Suprapubic skin (tissue), 4 donors: ENCODE data around the gene NTF4. TPM values are rescaled to one million over a fixed set of nuclear protein-coding genes. Genes with fewer than 3 reads are reported as not detected.
A peak's percentile ranks its signal among the peaks of the same experiment; 100 is the strongest.

Experiments
- DNase-seq, 2 donors: peaks; one replicate each; pipeline ENCODE4 v3.0.0-alpha.2; 2019; ENCODE audit warnings: low spot score in 2 of 2
- H3K27ac ChIP-seq: fragments of 200-600 bp; sonication (generic); one replicate; pipeline ENCODE4 v1.5.1; 2019
- H3K27me3 ChIP-seq: fragments of 200-600 bp; sonication (generic); one replicate; pipeline ENCODE4 v1.5.1; 2019
- H3K36me3 ChIP-seq: fragments of 200-600 bp; sonication (generic); one replicate; pipeline ENCODE4 v1.5.1; 2019
- H3K4me1 ChIP-seq: fragments of 200-600 bp; sonication (generic); one replicate; pipeline ENCODE4 v1.5.1; 2019
- H3K4me3 ChIP-seq: fragments of 200-600 bp; sonication (generic); one replicate; pipeline ENCODE4 v1.5.1; 2019; ENCODE audit warnings: mild to moderate bottlenecking
- H3K9me3 ChIP-seq: fragments of 200-600 bp; sonication (generic); one replicate; pipeline ENCODE4 v1.5.1; 2019
- CTCF ChIP-seq, 2 donors: fragments of 200-600 bp in 1 of 2; fragments of 450-650 bp in 1 of 2; sonication (generic) in 1 of 2; IDR thresholded peaks; one replicate each; pipeline ENCODE4 v1.5.1; 2016 to 2019; ENCODE audit warnings: antibody characterized with exemption in 2 of 2, mild to moderate bottlenecking in 1 of 2, moderate library complexity in 1 of 2
- EP300 ChIP-seq: sonication (generic); formaldehyde crosslinking; IDR thresholded peaks from one replicate; pipeline ENCODE4 v1.6.1; 2017; ENCODE audit warnings: antibody characterized with exemption
- POLR2A ChIP-seq, 2 donors: fragments of 450-650 bp; IDR thresholded peaks; one replicate each; pipeline ENCODE4 v1.6.1; 2017; ENCODE audit warnings: antibody characterized with exemption in 2 of 2, mild to moderate bottlenecking in 2 of 2, moderate library complexity in 2 of 2
- POLR2AphosphoS5 ChIP-seq, 3 donors: sonication (generic); formaldehyde crosslinking; IDR thresholded peaks; one replicate each; pipeline ENCODE4 v1.6.1; 2017; ENCODE audit warnings: antibody characterized with exemption in 3 of 3
- WGBS: methylation state at CpG from one replicate; pipeline ENCODE4 v1.1.5; 2018; 5-methylcytosine and 5-hydroxymethylcytosine counted together
- total RNA-seq, 4 donors: library from RNA; depleted of rRNA; stranded (reverse); fragments of >200 nt; gene quantifications; one replicate each; pipeline ENCODE4 v1.1.0, GENCODE V29; 2016

The NTF4 gene
- total RNA-seq, 4 donors from 2014 or later, result 7.8 to 22.5 (median 13.1) TPM

GRCh38 chr19:49017666-49018351 is 46.8 kb downstream of the NTF4 start:
- WGBS, result 0% methylated on average over 22 of the region's 62 CpGs

GRCh38 chr19:49017041-49017665 is 47.5 kb downstream of the NTF4 start, which contains the start of gene LHB:
TSS of gene LHB (minus strand) at chr19:49017091. CDS start at chr19:49017081, 10 bp downstream.
- TF ChIP-seq POLR2AphosphoS5 (IDR thresholded peaks at IDR 0.05) (no peak), EP300 (no peak), POLR2A (IDR thresholded peaks at IDR 0.05) (no peak), CTCF (IDR thresholded peaks at IDR 0.05) (no peak)

More at GRCh38 chr19:49017666-49018351, 46.8 kb downstream of the NTF4 start:
- peaks cover 27% of the 10 kb centered on the region for H3K4me1 ChIP-seq
- no peaks in the 10 kb centered on the region for H3K9me3 ChIP-seq
- peak in 1 of 2 donors; percentile 46 for TF ChIP-seq CTCF (IDR thresholded peaks at IDR 0.05)
- TF ChIP-seq EP300, result no peak
- TF ChIP-seq POLR2AphosphoS5 (IDR thresholded peaks at IDR 0.05), result no peak
- peak in 1 of 2 donors; percentile 75 for DNase-seq
- peak overlapping the region; percentile 54 for H3K4me3 ChIP-seq
- H3K27ac ChIP-seq, result no peak overlapping the region
- peaks cover 6% of the 10 kb centered on the region for H3K27me3 ChIP-seq
- H3K36me3 ChIP-seq, result peaks cover 24% of the 10 kb centered on the region

GRCh38 chr19:49016067-49016839 is 48.4 kb downstream of the NTF4 start:
- Histone ChIP-seq H3K27ac (no peak overlapping the region), H3K4me1 (peaks cover 27% of the 10 kb centered on the region), H3K4me3 (no peak overlapping the region), H3K36me3 (peaks cover 36% of the 10 kb centered on the region), H3K9me3 (no peaks in the 10 kb centered on the region), H3K27me3 (peaks cover 6% of the 10 kb centered on the region)
- no peak for DNase-seq
- no peak for TF ChIP-seq POLR2A (IDR thresholded peaks at IDR 0.05)
- TF ChIP-seq CTCF (IDR thresholded peaks at IDR 0.05), result no peak
- no peak for TF ChIP-seq POLR2AphosphoS5 (IDR thresholded peaks at IDR 0.05)
- TF ChIP-seq EP300, result no peak
- 95% methylated on average over 4 of the region's 29 CpGs for WGBS

More at GRCh38 chr19:49017041-49017665, 47.5 kb downstream of the NTF4 start, which contains the start of gene LHB:
- DNase-seq, result no peak
- peaks cover 27% of the 10 kb centered on the region for H3K36me3 ChIP-seq
- H3K4me3 ChIP-seq, result peak within 1 kb of the TSS; percentile 54
- no peaks in the 10 kb centered on the region for H3K9me3 ChIP-seq
- 88% methylated on average over 5 of the region's 17 CpGs for WGBS
- H3K27ac ChIP-seq, result no peak within 1 kb of the TSS
- peaks cover 6% of the 10 kb centered on the region for H3K27me3 ChIP-seq
- H3K4me1 ChIP-seq, result peaks cover 27% of the 10 kb centered on the region

GRCh38 chr19:49014870-49015255 is 49.8 kb downstream of the NTF4 start:
- peaks cover 50% of the 10 kb centered on the region for H3K36me3 ChIP-seq
- no peak for DNase-seq
- 97% methylated on average over 10 of the region's 18 CpGs for WGBS

More at GRCh38 chr19:49014870-49015255, 49.8 kb downstream of the NTF4 start:
- Histone ChIP-seq H3K4me3 (no peak overlapping the region), H3K27ac (no peak overlapping the region), H3K9me3 (no peaks in the 10 kb centered on the region), H3K27me3 (peaks cover 6% of the 10 kb centered on the region), H3K4me1 (peaks cover 27% of the 10 kb centered on the region)
- no peak for TF ChIP-seq CTCF (IDR thresholded peaks at IDR 0.05)
- TF ChIP-seq EP300, result no peak
- no peak for TF ChIP-seq POLR2AphosphoS5 (IDR thresholded peaks at IDR 0.05)
- no peak for TF ChIP-seq POLR2A (IDR thresholded peaks at IDR 0.05)
